Neural cell (in vitro differentiated cells): ENCODE results near the gene SPIN1. TPM values are rescaled to one million over a fixed set of nuclear protein-coding genes. Genes with fewer than 3 reads are reported as not detected.

Source experiments
- H2AFZ ChIP-seq: fragments of 200-600, 300-800 bp; sonication (generic), shearing (Covaris generic); 2 replicates; pipeline ENCODE4 v1.6.0; 2014; ENCODE audit warnings: low read depth, mild to moderate bottlenecking, antibody characterized with exemption, low read length, moderate library complexity
- H3F3A ChIP-seq: fragments of 200-600 bp; shearing (Covaris generic); 2 replicates; pipeline ENCODE4 v1.6.1; 2016; ENCODE audit warnings: mild to moderate bottlenecking, moderate library complexity, mixed read lengths, antibody characterized with exemption, low read length; ENCODE audit not compliant: insufficient read depth, poor library complexity, severe bottlenecking
- H3K27ac ChIP-seq: fragments of 200-600, 300-800 bp; sonication (generic), shearing (Covaris generic); 2 replicates; pipeline ENCODE4 v1.5.1; 2014; ENCODE audit warnings: mild to moderate bottlenecking, low read length, moderate library complexity
- H3K27me3 ChIP-seq: fragments of 300-800, 200-600 bp; sonication (generic), shearing (Covaris generic); 2 replicates; pipeline ENCODE4 v1.6.0; 2014; ENCODE audit warnings: mild to moderate bottlenecking, low read depth, low read length, moderate library complexity; ENCODE audit not compliant: insufficient read depth
- H3K36me3 ChIP-seq: fragments of 300-800, 200-600 bp; sonication (generic), shearing (Covaris generic); 2 replicates; pipeline ENCODE4 v1.5.1; 2014; ENCODE audit warnings: mild to moderate bottlenecking, antibody characterized with exemption, low read length, moderate library complexity; ENCODE audit not compliant: insufficient read depth
- H3K4me2 ChIP-seq: fragments of 300-800, 200-600 bp; sonication (generic), shearing (Covaris generic); 2 replicates; pipeline ENCODE4 v1.6.0; 2014; ENCODE audit warnings: mild to moderate bottlenecking, low read length
- H3K4me3 ChIP-seq: fragments of 300-800, 200-600 bp; sonication (generic), shearing (Covaris generic); 2 replicates; pipeline ENCODE4 v1.5.1; 2014; ENCODE audit warnings: mild to moderate bottlenecking, low read length, moderate library complexity
- H3K79me2 ChIP-seq: fragments of 200-600 bp; shearing (Covaris generic); replicated peaks from 2 replicates; pipeline ENCODE4 v1.6.0; 2014; ENCODE audit warnings: mild to moderate bottlenecking, low read length, moderate library complexity; ENCODE audit not compliant: insufficient read depth
- H3K9ac ChIP-seq: fragments of 300-800, 200-600 bp; sonication (generic), shearing (Covaris generic); 2 replicates; pipeline ENCODE4 v1.6.1; 2016; ENCODE audit warnings: mild to moderate bottlenecking, low read length, mixed read lengths
- H3K9me2 ChIP-seq: fragments of 200-600 bp; shearing (Covaris generic); 2 replicates; pipeline ENCODE4 v1.6.1; 2016; ENCODE audit warnings: mild to moderate bottlenecking, low read length, mixed read lengths; ENCODE audit not compliant: insufficient read depth
- H3K9me3 ChIP-seq: fragments of 200-600, 300-800 bp; sonication (generic), shearing (Covaris generic); 2 replicates; pipeline ENCODE4 v1.6.1; 2016; ENCODE audit warnings: mild to moderate bottlenecking, mixed run types, low read length, moderate library complexity, mixed read lengths
- H4K20me1 ChIP-seq: fragments of 200-600 bp; shearing (Covaris generic); 2 replicates; pipeline ENCODE4 v1.6.1; 2016; ENCODE audit warnings: mild to moderate bottlenecking, mixed run types; ENCODE audit not compliant: insufficient read depth
- EP300 ChIP-seq: fragments of 450-650 bp; conservative IDR thresholded peaks from 2 replicates; pipeline ENCODE4 v1.6.1; 2014; ENCODE audit warnings: antibody characterized with exemption, mild to moderate bottlenecking, moderate library complexity; ENCODE audit not compliant: poor library complexity, severe bottlenecking
- EZH2 ChIP-seq: fragments of 200-600, 300-800 bp; shearing (Covaris generic), sonication (generic); IDR thresholded peaks from 2 replicates; pipeline ENCODE4 v1.6.1; 2014; ENCODE audit warnings: antibody characterized with exemption, low read length, borderline replicate concordance, mild to moderate bottlenecking; ENCODE audit not compliant: insufficient read depth, poor library complexity, severe bottlenecking
- MXI1 ChIP-seq: fragments of 450-650 bp; conservative IDR thresholded peaks from 2 replicates; pipeline ENCODE4 v1.6.1; 2014; ENCODE audit warnings: antibody characterized with exemption, mild to moderate bottlenecking; ENCODE audit not compliant: poor library complexity, severe bottlenecking
- POLR2AphosphoS5 ChIP-seq: IDR thresholded peaks from 2 replicates; pipeline ENCODE4 v1.6.1; 2012
- RAD21 ChIP-seq: fragments of 450-650 bp; conservative IDR thresholded peaks from 2 replicates; pipeline ENCODE4 v1.6.1; 2014; ENCODE audit warnings: antibody characterized with exemption, mild to moderate bottlenecking, moderate library complexity
- SMC3 ChIP-seq: fragments of 450-650 bp; conservative IDR thresholded peaks from 2 replicates; pipeline ENCODE4 v1.6.1; 2014; ENCODE audit warnings: antibody characterized with exemption, mild to moderate bottlenecking, moderate library complexity; ENCODE audit not compliant: poor library complexity
- TAF1 ChIP-seq: IDR thresholded peaks from 2 replicates; pipeline ENCODE4 v1.6.1; 2012; ENCODE audit warnings: low read depth
- polyA plus RNA-seq: library from polyadenylated mRNA; depleted of rRNA; stranded (reverse); fragments of >200 nt; gene quantifications from 2 replicates; pipeline ENCODE4 v1.2.3, GENCODE V29; 2014
- TF ChIP-seq, protein P1 (sequence below): fragments of 450-650 bp; IDR thresholded peaks from 2 replicates; pipeline ENCODE4 v1.5.1; 2014; ENCODE audit warnings: antibody characterized with exemption, mild to moderate bottlenecking, moderate library complexity; ENCODE audit not compliant: poor library complexity, severe bottlenecking
- TF ChIP-seq, protein P2 (sequence below): IDR thresholded peaks from 2 replicates; pipeline ENCODE4 v1.6.1; 2012; ENCODE audit warnings: borderline replicate concordance

The SPIN1 gene
- polyA plus RNA-seq, 1 donor from 2014 or later = 282 TPM

DNA sequence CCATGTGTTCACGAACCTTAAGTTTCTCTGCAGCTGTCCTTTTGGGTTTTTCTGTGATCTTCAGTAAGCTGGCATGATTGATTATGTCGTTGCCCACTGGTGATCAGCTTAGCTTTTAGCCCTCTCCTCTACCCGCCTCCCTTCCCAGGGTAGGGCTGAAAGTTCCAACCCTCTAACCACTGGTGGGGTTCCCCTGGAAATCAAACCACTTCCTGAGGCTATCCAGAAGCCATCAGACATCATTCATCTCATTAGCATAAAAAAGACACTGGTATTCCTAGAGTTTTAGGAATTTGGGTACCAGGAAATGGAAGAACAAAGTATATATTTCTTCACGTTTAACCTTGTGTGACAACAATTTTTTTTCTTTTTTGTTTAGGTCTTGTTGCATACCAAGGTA lies 29.8 kb downstream of the SPIN1 start:
- no peak overlapping the region for H3K9ac ChIP-seq
- H3F3A ChIP-seq = no peaks in the 10 kb centered on the region
- no peak overlapping the region for H3K4me2 ChIP-seq
- no peak overlapping the region for H3K27ac ChIP-seq
- H3K9me2 ChIP-seq = no peaks in the 10 kb centered on the region
- no peak overlapping the region for H3K4me3 ChIP-seq
- H2AFZ ChIP-seq = no peak overlapping the region
- no peaks in the 10 kb centered on the region for H3K27me3 ChIP-seq
- peaks cover 5% of the 10 kb centered on the region for H3K36me3 ChIP-seq
- H3K79me2 ChIP-seq = peaks cover 80% of the 10 kb centered on the region
- H4K20me1 ChIP-seq = no peaks in the 10 kb centered on the region
- TF ChIP-seq RAD21 = no peak
- TF ChIP-seq EZH2 = no peak
- TF ChIP-seq SMC3 = no peak
- no peak for TF ChIP-seq EP300
- TF ChIP-seq, protein P1, sequence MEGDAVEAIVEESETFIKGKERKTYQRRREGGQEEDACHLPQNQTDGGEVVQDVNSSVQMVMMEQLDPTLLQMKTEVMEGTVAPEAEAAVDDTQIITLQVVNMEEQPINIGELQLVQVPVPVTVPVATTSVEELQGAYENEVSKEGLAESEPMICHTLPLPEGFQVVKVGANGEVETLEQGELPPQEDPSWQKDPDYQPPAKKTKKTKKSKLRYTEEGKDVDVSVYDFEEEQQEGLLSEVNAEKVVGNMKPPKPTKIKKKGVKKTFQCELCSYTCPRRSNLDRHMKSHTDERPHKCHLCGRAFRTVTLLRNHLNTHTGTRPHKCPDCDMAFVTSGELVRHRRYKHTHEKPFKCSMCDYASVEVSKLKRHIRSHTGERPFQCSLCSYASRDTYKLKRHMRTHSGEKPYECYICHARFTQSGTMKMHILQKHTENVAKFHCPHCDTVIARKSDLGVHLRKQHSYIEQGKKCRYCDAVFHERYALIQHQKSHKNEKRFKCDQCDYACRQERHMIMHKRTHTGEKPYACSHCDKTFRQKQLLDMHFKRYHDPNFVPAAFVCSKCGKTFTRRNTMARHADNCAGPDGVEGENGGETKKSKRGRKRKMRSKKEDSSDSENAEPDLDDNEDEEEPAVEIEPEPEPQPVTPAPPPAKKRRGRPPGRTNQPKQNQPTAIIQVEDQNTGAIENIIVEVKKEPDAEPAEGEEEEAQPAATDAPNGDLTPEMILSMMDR = no peak
- TF ChIP-seq POLR2AphosphoS5 = no peak
- no peak for TF ChIP-seq MXI1
- no peak for TF ChIP-seq TAF1
- TF ChIP-seq, protein P2, sequence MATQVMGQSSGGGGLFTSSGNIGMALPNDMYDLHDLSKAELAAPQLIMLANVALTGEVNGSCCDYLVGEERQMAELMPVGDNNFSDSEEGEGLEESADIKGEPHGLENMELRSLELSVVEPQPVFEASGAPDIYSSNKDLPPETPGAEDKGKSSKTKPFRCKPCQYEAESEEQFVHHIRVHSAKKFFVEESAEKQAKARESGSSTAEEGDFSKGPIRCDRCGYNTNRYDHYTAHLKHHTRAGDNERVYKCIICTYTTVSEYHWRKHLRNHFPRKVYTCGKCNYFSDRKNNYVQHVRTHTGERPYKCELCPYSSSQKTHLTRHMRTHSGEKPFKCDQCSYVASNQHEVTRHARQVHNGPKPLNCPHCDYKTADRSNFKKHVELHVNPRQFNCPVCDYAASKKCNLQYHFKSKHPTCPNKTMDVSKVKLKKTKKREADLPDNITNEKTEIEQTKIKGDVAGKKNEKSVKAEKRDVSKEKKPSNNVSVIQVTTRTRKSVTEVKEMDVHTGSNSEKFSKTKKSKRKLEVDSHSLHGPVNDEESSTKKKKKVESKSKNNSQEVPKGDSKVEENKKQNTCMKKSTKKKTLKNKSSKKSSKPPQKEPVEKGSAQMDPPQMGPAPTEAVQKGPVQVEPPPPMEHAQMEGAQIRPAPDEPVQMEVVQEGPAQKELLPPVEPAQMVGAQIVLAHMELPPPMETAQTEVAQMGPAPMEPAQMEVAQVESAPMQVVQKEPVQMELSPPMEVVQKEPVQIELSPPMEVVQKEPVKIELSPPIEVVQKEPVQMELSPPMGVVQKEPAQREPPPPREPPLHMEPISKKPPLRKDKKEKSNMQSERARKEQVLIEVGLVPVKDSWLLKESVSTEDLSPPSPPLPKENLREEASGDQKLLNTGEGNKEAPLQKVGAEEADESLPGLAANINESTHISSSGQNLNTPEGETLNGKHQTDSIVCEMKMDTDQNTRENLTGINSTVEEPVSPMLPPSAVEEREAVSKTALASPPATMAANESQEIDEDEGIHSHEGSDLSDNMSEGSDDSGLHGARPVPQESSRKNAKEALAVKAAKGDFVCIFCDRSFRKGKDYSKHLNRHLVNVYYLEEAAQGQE = no peak
- peaks cover 6% of the 10 kb centered on the region for H3K9me3 ChIP-seq

DNA sequence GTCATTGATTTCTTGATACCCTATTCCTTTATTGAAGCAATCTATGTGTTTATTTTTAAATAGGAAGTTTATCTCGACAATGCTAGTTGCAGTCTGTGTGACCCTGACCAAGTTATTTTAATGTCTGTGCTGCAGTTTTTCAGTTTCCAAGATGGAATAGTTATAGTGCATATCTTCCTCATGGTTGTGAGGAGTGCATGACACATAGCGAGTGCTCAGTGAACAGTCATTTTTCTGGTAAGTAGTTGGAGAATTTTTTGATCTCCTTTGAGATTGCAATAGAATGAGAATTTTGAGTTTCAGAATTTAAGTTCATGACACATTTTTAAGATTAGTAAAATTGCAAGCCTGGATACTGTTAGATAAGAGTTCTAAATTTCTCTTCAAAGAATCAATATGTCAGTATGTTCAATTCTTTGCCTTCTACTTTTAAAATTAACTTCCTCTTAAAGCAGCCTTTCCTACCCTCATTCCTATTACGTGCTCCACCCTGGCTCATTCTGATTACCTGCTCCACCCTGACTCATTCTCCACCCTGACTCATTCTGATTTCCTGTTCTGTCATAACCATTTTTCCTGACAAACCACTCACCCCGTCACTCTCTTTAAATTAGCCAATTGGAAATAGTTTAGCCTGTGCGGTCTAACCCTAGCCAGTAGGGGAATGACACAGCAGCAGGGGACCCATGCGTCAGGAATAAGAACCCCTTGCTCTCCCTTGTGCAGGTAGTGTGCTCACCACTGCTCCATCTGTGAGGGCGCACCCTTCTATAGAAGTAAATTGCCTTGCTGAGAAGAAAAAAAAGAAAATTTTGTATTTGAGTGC lies 30.7 kb downstream of the SPIN1 start:
- no peak overlapping the region for H3K27ac ChIP-seq

More for the DNA sequence above, 30.7 kb downstream of the SPIN1 start:
- no peak overlapping the region for H2AFZ ChIP-seq
- no peaks in the 10 kb centered on the region for H3K27me3 ChIP-seq
- H3K36me3 ChIP-seq = peaks cover 5% of the 10 kb centered on the region
- TF ChIP-seq EZH2 (no peak), POLR2AphosphoS5 (no peak), SMC3 (no peak), RAD21 (no peak), MXI1 (no peak), EP300 (no peak)
- TF ChIP-seq, protein P1 = no peak
- H3K9me2 ChIP-seq = no peaks in the 10 kb centered on the region
- peaks cover 79% of the 10 kb centered on the region for H3K79me2 ChIP-seq
- H3K9me3 ChIP-seq = peaks cover 6% of the 10 kb centered on the region
- no peaks in the 10 kb centered on the region for H3F3A ChIP-seq
- no peak overlapping the region for H3K4me2 ChIP-seq
- H4K20me1 ChIP-seq = no peaks in the 10 kb centered on the region
- H3K9ac ChIP-seq = no peak overlapping the region
- H3K4me3 ChIP-seq = no peak overlapping the region
